NB4 (cell line): ENCODE data around the gene PPFIA2.

Source experiments
- DNase-seq: peaks from one replicate; pipeline ENCODE4 v3.0.0; 2010; ENCODE audit warnings: low read depth
- H3K4me3 ChIP-seq: one replicate; pipeline ENCODE4 v1.5.1; 2011; ENCODE audit warnings: mild to moderate bottlenecking, low read depth, low read length, moderate library complexity
- CTCF ChIP-seq: IDR thresholded peaks from one replicate; pipeline ENCODE4 v1.5.1; 2012; ENCODE audit warnings: low read depth, low read length
- MAX ChIP-seq: IDR thresholded peaks from 2 replicates; pipeline ENCODE4 v1.6.1; 2011; ENCODE audit warnings: low read depth, low read length
- MYC ChIP-seq: IDR thresholded peaks from 2 replicates; pipeline ENCODE4 v1.6.1; 2011; ENCODE audit warnings: low read depth, low read length
- POLR2A ChIP-seq: IDR thresholded peaks from 2 replicates; pipeline ENCODE4 v1.6.1; 2011; ENCODE audit warnings: mild to moderate bottlenecking; ENCODE audit not compliant: insufficient read length; ENCODE audit errors: extremely low read depth

The PPFIA2 gene

GRCh38 chr12:81502912-81503695 lies 256.0 kb downstream of the PPFIA2 start:
- no peak for DNase-seq
- no peak overlapping the region for H3K4me3 ChIP-seq
- TF ChIP-seq CTCF (no peak), MAX (no peak), MYC (no peak), POLR2A (no peak)

GRCh38 chr12:81500788-81501187 lies 258.4 kb downstream of the PPFIA2 start:
- no peak for DNase-seq
- H3K4me3 ChIP-seq: no peak overlapping the region
- no peak for TF ChIP-seq POLR2A
- TF ChIP-seq CTCF: no peak
- TF ChIP-seq MAX: no peak
- TF ChIP-seq MYC: no peak

GRCh38 chr12:81499809-81500208 lies 259.3 kb downstream of the PPFIA2 start:
- no peak for TF ChIP-seq MAX
- no peak for TF ChIP-seq POLR2A
- TF ChIP-seq MYC: no peak
- no peak for TF ChIP-seq CTCF
- no peak for DNase-seq
- H3K4me3 ChIP-seq: no peak overlapping the region

GRCh38 chr12:81492131-81492720 lies 266.9 kb downstream of the PPFIA2 start:
- DNase-seq: no peak
- TF ChIP-seq POLR2A (no peak), MAX (no peak), MYC (no peak), CTCF (no peak)
- no peak overlapping the region for H3K4me3 ChIP-seq

GRCh38 chr12:81472934-81473333 lies 286.2 kb downstream of the PPFIA2 start:
- no peak overlapping the region for H3K4me3 ChIP-seq
- no peak for DNase-seq
- no peak for TF ChIP-seq CTCF
- no peak for TF ChIP-seq MYC
- TF ChIP-seq POLR2A: no peak
- TF ChIP-seq MAX: no peak
